NCI-H2029 (cell line): ENCODE results near the gene C1GALT1C1L.
"Not testable (repeated sequence)": the region's sequence is repeated elsewhere in the genome, so short reads cannot be mapped to it uniquely, and the experiment has no call there.

Experiments
- DNase-seq: peaks from one replicate; lab custom pipeline; 2025; lab: John Stamatoyannopoulos, UW

Gene C1GALT1C1L

GRCh38 chr2:43653506-43653905 is 22.7 kb downstream of the C1GALT1C1L start:
- DNase-seq = no peak

- no peak for DNase-seq
Measured at GRCh38 chr2:43648994-43649701, 27.1 kb downstream of the C1GALT1C1L start.

DNA sequence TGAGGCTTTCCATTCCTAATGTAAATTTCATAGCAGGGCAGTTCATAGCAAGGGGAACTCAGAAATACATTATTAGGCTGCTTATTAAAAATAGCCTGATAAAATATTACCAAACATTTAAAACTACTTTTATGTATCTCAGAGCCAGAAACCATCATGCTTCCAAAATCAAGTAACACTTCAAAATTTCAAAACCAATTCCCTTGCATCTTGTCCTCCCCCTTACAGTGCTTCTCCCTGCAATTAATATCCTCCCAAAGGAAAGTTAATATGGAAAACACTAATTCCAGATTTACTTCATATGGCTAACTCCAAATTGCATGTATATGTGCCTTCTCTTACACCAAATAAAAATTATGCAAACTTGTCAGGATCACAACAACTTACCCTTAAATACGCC is 32.5 kb downstream of the C1GALT1C1L start:
- DNase-seq = no peak

- DNase-seq = no peak
Measured at GRCh38 chr2:43642363-43642762, 33.9 kb downstream of the C1GALT1C1L start.

DNA sequence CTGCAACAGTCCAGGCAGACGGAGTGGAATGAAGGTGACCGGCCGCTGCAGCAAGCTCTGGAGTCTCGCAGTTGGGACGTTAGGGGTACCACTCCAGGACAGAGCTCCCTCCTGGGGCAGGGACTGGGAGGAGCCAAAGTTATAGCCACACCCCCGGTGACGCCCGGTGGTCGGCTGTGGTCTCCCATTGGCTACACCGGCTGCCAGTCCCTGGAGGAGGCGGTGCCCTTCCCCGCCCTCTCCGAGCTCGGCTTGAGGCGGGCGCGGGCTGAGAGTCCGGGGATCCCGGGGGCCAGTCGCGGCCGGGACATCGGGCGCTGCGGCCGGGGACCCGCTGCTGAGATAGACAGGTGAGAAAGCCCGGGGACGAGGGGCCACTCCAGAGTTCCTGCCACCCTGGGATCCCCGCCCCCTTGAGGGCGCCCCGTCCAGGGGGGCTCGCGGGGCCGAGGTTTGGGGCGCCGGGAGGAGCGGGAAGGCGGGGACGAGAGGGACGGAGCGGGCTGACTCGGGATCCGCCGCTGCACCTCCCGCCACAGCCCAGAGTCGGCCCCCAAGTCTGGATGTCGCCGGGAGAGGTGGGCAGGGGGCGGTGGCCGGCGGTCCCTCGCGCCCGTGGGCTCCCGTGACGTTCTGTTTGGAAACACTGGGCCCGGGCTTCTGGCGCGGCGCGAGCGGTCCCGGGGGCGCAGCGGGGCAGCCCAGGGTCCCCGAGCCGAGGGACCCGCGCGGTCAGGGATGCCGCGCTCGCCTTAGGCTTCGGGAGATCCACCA is 39.0 kb downstream of the C1GALT1C1L start, which contains the start of gene PLEKHH2:
Gene PLEKHH2 (plus strand): TSS at position 231 of the 774 bp plus-strand sequence. CDS start 7,414 bp downstream, outside the sequence.
- peak; percentile 78 for DNase-seq

- DNase-seq = no peak
Measured at GRCh38 chr2:43636621-43637020, 39.6 kb downstream of the C1GALT1C1L start.

DNA sequence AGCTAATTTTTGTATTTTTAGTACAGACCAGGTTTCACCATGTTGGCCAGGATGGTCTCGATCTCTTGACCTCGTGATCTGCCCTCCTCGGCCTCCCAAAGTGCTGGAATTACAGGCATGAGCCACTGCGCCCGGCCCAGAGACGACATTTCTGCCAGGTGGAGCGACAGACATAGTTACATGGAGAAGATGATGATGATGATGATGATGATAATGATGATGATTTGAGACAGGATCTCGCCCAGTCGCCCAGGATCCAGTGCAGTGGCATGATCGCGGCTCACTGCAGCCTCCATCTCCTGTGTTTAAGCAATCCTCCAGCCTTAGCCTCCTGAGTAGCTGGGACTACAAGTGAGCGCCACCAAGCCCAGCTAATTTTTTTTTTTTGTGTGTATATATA is 40.1 kb downstream of the C1GALT1C1L start:
- not testable (repeated sequence) for DNase-seq

DNA sequence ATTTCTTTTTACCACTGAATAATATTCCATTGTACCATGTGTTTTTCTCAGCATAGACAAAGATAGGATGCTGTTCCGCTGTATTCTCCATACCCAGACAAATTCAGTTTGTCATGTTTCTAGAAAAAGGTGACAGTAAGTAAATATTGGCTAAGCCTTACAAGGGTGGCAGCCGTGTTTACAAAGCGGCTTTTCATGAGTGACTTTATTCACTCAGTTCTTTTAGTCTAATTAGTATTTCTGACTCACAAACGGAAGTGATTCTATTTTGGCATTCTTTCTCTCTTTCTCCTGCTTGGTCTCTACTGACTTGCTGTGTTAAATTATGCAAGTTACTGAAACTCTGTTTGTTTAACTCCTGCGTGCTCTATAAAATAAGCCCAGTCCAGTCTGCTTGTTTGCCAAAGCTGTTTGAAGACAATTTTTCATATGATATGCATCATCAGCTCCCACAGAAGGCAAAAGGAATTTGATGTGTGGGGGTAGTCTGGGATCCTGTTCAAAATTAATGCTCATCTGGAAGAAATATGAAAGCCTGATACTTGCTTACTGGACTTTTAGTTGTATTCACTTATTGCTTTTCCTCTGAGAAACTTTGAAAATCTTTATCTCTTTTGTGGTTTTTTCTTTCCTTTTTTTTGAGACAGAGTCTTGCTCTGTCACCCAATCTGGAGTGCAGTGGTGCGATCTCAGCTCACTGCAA is 41.5 kb downstream of the C1GALT1C1L start:
- DNase-seq = peak; percentile 87

- DNase-seq = no peak
Measured at GRCh38 chr2:43631618-43632317, 44.5 kb downstream of the C1GALT1C1L start.
